GM19035 (cell line): ENCODE results near the gene ALK.

Experiments used
- ATAC-seq: cut with Tn5 transposase; IDR thresholded peaks from one replicate; pipeline ENCODE4 v1.9.1; 2021; ENCODE audit not compliant: unreplicated experiment

Gene ALK

GRCh38 chr2:29236074-29236473 lies 685.3 kb downstream of the ALK start:
- ATAC-seq: no peak

- no peak for ATAC-seq
These were observed 686.0 kb downstream of the ALK start for GRCh38 chr2:29235411-29235810.

GRCh38 chr2:29233428-29233827 lies 688.0 kb downstream of the ALK start:
- no peak for ATAC-seq

GRCh38 chr2:29232041-29232440 lies 689.3 kb downstream of the ALK start:
- no peak for ATAC-seq

DNA sequence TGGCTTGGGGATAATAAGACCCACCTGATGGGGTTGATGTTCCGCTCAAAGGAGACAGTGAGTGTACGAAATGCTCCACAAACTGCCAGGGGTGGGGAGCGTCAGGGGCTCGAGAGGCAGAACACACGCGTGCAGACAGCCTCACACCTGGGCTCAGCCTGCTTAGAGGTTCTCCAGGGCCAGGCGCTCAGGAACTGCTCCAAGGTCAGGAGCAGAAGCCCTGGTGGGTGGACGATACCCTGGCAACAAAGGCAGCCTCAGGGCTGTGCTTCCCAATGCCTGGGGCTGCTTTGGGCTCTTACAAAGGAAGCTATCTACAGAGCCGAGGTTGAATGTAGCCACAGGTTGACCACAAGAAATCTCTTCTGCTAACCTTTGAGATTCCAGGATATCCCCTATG lies 691.7 kb downstream of the ALK start:
- ATAC-seq: no peak

DNA sequence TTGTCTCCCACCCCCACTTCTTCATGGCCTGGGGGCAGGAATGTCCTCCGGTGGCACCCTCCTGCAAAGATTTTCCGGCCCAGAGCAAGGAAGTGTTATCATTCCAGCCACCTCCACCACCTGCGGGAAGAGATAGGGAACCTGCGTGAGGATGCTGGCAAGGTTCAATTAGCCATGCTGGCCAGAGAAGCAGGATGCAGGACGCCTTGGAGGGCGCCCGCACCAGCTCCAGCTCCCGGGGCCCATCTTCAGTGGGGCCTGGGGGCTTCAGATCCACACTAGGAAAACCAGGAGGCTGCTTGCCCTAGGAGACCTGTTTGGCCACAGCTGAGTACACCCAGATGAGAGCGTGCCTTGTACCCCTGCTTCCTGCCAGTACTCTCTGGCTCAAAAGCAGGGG lies 692.4 kb downstream of the ALK start:
- no peak for ATAC-seq

- ATAC-seq: no peak
These were observed 693.3 kb downstream of the ALK start for GRCh38 chr2:29227935-29228675.

DNA sequence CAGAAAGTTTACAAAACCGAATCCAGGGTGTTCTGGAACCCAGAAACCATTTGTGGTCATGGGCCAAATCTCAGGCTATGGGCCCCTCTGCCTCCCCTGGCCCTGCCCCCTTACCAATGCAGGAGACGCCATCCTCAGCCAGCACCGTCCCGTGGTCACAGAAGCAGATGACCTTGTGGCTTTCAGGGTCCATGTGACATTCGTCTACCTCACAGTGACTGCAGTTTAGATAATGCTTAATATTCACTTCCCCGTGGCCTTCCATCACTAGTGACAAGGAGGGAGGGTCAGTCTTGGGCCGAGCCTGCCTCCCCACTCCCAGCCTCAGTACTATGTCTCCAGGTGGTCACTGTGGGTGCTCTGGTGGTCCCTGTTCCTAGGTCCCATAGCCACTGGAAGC lies 694.6 kb downstream of the ALK start:
- ATAC-seq: no peak

- no peak for ATAC-seq
These were observed 695.0 kb downstream of the ALK start for GRCh38 chr2:29226375-29226774.

GRCh38 chr2:29225814-29226213 lies 695.6 kb downstream of the ALK start:
- no peak for ATAC-seq

DNA sequence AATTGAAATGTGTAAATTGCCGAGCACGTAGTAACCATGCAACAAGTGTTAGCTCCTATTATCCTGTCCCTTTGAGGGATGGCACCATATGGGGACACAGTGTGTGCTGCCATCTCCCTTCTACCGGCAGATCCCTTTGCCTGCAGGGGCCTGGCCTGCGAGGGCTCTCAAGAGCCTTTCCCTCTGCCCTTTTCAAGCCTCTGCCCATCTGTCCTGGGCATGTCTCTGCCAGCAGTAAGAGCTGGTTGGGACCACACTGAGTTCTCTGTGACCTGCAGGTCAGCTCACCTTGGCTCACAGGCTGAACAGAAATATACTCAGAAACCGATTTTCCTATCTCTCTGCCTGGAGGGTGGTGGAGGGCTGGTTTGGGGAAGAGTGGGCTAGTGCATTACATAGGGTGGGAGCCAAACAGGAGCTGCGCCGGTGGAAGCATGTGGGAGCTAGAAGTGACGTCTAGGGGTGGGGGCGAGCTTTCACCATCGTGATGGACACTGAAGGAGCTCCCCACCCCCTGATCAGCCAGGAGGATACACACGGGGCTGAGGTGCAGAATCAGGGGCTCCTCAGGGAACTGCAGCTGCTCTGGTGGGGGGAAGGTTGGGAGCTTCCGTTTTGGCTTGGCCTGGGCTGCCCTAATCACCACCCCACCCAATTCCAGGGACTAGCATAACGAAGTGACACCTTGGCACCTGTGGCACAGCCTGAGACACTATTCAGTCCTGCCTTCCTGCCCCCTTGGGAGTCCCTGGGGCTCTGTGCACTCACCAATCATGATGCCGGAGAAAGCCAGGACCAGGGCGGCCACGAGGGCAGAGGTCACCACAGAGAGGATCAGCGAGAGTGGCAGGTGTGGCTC lies 696.5 kb downstream of the ALK start:
- no peak for ATAC-seq

GRCh38 chr2:29223851-29224692 lies 697.3 kb downstream of the ALK start:
- no peak for ATAC-seq

DNA sequence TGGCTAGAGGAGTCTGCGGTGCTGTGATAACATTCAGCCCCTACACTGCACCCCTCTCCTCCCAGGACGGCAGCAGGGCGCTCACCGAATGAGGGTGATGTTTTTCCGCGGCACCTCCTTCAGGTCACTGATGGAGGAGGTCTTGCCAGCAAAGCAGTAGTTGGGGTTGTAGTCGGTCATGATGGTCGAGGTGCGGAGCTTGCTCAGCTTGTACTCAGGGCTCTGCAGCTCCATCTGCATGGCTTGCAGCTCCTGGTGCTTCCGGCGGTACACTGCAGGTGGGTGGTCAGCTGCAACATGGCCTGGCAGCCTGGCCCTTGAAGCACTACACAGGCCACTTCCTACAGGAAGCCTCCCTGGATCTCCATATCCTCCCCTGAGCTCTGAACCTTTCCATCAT lies 698.1 kb downstream of the ALK start:
- ATAC-seq: no peak

- ATAC-seq: no peak
These were observed 698.8 kb downstream of the ALK start for GRCh38 chr2:29222381-29223179.

GRCh38 chr2:29220506-29221270 lies 700.7 kb downstream of the ALK start:
- no peak for ATAC-seq

DNA sequence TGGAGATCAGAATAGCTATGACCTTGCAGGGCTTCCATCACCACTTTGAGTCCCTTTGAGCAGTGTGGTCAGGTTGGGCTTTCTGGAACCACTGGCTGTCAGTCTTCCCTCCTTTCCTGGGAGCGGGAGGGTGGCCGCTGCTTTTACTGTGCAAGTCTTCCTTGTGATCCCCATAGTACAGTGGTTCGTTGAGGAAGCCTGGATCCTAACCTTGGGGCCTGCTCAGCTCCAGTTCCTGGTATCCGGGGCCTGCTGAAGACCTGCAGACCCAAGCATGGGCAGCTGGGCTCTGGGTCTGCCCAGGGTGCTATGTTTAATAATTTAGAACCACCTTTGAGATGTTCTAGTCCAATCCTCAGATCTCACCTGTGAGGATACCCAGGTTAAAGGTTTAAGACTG lies 702.0 kb downstream of the ALK start:
- no peak for ATAC-seq

GRCh38 chr2:29218550-29219125 lies 702.7 kb downstream of the ALK start:
- no peak for ATAC-seq

GRCh38 chr2:29218071-29218470 lies 703.3 kb downstream of the ALK start:
- no peak for ATAC-seq

DNA sequence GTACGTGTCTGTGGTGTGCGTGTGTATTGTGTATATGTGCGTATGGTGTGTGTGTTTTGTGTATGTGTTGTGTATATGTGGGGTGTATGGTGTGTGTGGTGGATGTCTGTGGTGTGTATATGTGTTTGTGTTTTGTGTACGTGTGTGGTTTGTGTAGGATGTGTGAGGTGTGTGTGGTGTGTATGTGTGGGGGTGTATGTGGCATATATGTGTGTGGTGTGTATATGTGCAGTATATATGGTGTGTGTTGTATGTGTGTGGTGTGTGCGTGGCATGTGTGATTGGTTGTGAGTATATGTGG lies 704.8 kb downstream of the ALK start:
- no peak for ATAC-seq
